Measurements from ENCODE around the gene ZNF407. TPM values are rescaled to one million over a fixed set of nuclear protein-coding genes. Genes with fewer than 3 reads are reported as not detected.

The ZNF407 gene
- total RNA-seq, 1 donor from 2014 or later = 8.7 TPM

DNA sequence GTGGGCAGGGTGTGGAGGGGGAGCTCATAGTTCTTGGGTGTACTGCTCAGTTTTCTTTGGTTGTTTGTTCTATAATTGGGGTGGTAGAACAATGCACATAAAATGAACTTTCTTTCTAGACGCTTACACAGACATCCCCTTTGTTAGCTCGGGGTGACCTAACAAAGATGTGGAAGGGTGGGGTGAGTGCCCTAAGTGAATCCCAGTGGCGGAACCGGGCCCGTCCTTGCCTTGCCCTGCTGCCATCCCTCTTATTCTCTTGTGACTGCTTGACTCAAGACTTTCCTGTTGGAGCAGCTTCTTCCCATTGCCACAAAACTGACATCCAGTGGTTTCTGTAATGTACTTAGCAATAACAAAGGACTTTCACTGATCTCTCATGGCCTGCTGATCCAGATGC is 343.2 kb downstream of the ZNF407 start:
- TF ChIP-seq, protein P1, sequence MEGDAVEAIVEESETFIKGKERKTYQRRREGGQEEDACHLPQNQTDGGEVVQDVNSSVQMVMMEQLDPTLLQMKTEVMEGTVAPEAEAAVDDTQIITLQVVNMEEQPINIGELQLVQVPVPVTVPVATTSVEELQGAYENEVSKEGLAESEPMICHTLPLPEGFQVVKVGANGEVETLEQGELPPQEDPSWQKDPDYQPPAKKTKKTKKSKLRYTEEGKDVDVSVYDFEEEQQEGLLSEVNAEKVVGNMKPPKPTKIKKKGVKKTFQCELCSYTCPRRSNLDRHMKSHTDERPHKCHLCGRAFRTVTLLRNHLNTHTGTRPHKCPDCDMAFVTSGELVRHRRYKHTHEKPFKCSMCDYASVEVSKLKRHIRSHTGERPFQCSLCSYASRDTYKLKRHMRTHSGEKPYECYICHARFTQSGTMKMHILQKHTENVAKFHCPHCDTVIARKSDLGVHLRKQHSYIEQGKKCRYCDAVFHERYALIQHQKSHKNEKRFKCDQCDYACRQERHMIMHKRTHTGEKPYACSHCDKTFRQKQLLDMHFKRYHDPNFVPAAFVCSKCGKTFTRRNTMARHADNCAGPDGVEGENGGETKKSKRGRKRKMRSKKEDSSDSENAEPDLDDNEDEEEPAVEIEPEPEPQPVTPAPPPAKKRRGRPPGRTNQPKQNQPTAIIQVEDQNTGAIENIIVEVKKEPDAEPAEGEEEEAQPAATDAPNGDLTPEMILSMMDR (IDR thresholded peaks at IDR 0.05) = no peak
- intact Hi-C loops (cut with DNase I) = no loop called here

DNA sequence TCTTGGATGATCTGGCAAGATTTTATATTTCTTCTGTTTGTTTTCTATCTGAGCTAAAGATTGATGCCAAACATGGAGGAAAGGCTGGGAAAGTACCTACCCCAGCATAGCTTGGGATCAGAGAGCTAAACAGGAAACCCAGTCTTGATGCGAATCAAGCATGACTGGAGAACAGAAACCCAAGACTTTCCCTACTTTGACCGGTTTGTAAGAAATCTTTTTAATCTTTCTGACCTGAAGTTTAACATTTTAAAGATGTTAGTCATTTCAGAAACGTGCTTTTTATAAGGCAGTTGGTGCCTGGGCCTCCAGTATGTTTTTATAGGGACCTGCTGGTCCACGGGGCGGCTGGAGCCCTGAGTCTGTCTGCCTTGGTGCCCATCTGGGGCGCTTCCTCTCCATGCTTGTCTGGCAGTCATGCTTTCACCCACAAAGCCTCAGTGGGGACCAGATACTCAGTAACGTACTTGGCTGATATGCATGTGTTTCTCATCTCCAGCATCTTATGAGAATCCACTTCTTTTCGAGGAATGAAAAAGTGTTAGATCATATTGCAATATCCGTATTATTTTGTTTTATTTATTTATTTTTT is 344.7 kb downstream of the ZNF407 start:
- Histone ChIP-seq H3K9me3 (no peaks in the 10 kb centered on the region), H3K4me3 (no peak overlapping the region), H3K36me3 (no peaks in the 10 kb centered on the region), H3K27ac (no peak overlapping the region), H3K27me3 (no peaks in the 10 kb centered on the region), H3K4me1 (no peaks in the 10 kb centered on the region)
- TF ChIP-seq, protein P1 (IDR thresholded peaks at IDR 0.05) = no peak
- intact Hi-C loops (cut with DNase I) = no loop called here
- DNase-seq (ENCODE audit: low spot score in 2 of 2) = no peak

More for the DNA sequence above, 343.2 kb downstream of the ZNF407 start:
- Histone ChIP-seq H3K4me1 (no peaks in the 10 kb centered on the region), H3K9me3 (no peaks in the 10 kb centered on the region), H3K27me3 (no peaks in the 10 kb centered on the region), H3K4me3 (no peak overlapping the region), H3K36me3 (no peaks in the 10 kb centered on the region), H3K27ac (no peak overlapping the region)
- no peak for DNase-seq (ENCODE audit: low spot score in 2 of 2)

DNA sequence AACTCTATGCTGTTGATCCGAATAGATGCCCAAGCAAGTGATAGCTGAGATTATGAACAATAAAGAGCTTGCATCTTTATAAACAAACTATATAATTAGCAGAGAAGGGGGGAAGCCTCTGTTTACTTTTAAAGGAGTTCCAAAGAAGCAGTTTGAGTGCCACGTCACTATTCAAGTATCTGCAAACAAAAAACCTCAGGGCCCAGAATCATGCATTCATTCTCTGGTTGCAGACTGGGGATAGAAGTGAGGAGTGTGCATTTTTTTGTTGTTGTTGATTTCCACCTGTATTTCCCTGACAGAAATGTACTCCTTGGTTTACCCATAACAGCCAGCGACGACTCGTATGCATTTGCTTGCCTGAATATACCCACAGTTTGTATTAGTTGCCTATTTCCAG is 347.0 kb downstream of the ZNF407 start:
- H3K4me3 ChIP-seq = no peak overlapping the region
- no peaks in the 10 kb centered on the region for H3K27me3 ChIP-seq
- TF ChIP-seq, protein P1 (IDR thresholded peaks at IDR 0.05) = no peak
- no peak overlapping the region for H3K27ac ChIP-seq
- no peaks in the 10 kb centered on the region for H3K4me1 ChIP-seq
- DNase-seq (ENCODE audit: low spot score in 2 of 2) = no peak
- intact Hi-C loops (cut with DNase I) = no loop called here
- no peaks in the 10 kb centered on the region for H3K36me3 ChIP-seq
- H3K9me3 ChIP-seq = no peaks in the 10 kb centered on the region

DNA sequence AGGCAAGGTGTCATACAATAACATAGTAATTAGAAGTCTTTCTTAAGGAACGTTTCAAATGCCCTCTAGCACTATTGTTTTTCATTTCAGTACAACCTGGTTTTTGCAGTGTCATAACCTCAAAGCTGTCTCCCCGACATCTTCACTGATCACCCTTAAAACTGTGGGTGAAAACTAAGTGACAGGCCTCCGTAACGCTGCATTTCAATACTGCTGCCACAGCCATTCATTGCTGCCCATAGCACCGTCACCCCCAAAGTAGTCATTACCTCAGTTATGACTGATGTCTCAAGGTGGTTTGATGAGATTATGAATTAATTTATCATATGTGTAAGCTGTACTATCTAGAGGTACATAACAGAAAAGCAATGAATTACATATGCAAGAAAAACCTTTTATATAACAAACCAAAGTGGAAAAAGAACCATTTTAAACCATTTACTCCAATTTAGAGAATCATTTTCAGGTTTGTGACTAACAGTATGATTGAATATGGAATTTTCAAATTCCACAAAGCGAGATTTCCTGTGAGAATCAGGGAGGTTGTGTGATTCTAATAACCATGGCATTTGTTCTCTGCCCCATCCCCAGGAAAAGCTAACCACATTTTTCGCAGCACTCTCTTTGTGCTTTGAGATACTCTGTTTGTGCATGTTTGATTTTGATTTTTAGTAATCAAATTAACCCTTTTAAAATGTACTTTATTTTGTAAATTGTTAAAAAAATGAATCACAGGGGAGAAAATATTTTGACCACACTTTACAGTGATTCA is 348.3 kb downstream of the ZNF407 start:
- intact Hi-C loops (cut with DNase I) = no loop called here
- no peak overlapping the region for H3K27ac ChIP-seq
- H3K4me3 ChIP-seq = no peak overlapping the region
- H3K27me3 ChIP-seq = no peaks in the 10 kb centered on the region
- H3K9me3 ChIP-seq = no peaks in the 10 kb centered on the region
- H3K4me1 ChIP-seq = peaks cover 3 to 4% of the 10 kb centered on the region in 2 donors
- TF ChIP-seq, protein P1 (IDR thresholded peaks at IDR 0.05) = no peak
- DNase-seq (ENCODE audit: low spot score in 2 of 2) = no peak
- no peaks in the 10 kb centered on the region for H3K36me3 ChIP-seq

DNA sequence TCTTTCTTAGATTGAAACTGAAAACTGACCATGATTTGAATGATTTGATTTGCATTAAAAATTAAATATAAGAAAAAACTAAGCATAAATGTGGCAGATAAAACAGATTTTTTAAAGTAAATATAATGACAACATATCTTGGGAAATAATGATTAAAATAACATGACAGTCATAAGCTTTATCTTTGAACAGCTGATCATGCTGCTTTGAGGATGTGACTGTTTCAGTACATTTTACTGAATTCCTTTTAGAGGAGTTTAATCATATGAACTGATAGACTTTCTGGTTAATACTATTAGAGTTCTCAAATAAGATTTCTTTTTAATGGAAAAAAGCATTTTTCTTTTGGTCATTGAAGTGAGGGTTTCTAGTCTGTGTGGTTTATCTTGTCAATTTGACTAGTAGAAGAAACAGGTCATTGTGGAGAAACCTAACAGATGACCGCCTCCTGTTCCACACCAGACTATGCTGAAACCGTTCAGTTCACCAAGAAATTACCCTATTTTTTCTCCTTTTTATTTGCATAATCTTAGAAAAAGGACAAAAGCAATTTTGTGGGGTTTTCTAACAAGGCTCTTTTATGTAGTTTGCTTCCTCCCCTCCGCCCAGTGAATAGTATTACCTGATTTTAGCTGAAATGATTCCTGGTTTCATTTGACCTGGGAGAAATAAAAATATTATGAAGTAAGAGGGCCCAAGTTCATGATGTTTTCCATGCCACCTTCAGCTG is 349.1 kb downstream of the ZNF407 start:
- no peak overlapping the region for H3K27ac ChIP-seq
- no peaks in the 10 kb centered on the region for H3K9me3 ChIP-seq
- TF ChIP-seq, protein P1 (IDR thresholded peaks at IDR 0.05) = no peak
- no peak overlapping the region for H3K4me3 ChIP-seq
- intact Hi-C loops (cut with DNase I) = no loop called here
- peaks cover 3 to 5% of the 10 kb centered on the region in 2 donors for H3K4me1 ChIP-seq
- no peak for DNase-seq (ENCODE audit: low spot score in 2 of 2)
- no peaks in the 10 kb centered on the region for H3K27me3 ChIP-seq
- H3K36me3 ChIP-seq = no peaks in the 10 kb centered on the region

Measured in ascending aorta (tissue), 2 donors.